ENCODE data around the gene CTNNBL1. TPM values are rescaled to one million over a fixed set of nuclear protein-coding genes. Genes with fewer than 3 reads are reported as not detected.

CTNNBL1 gene
- total RNA-seq, 1 donor from 2014 or later: 26.2 TPM

DNA sequence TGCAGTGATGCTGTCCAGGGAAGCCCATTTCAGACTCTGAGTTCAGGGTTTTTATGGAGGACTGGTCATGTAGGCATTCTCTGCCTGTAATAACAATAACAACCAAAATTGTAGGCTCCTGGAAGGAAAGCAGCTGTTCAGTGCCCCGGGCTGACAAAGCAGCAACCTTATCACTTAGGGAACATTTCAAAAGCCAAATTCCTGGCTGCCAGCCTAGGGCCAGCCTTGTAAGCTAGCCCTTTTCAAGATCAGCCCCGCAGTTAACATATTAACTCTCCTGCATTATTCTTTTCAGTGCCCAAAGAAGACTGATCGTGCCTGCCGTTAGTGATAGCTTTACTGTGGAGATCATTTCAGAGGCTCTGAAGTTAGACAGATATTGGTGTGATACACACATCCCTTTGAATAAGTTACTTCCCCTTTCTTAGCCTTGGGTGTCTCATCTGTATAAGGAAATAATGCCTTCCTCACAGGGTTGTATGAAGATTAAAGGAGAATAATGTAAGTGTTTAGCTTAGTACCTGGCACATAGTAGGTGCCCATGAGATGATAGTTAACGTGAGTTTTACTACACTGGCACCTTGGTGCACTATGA, 44.1 kb downstream of the CTNNBL1 start:
- no peak for DNase-seq (ENCODE audit: low spot score)

DNA sequence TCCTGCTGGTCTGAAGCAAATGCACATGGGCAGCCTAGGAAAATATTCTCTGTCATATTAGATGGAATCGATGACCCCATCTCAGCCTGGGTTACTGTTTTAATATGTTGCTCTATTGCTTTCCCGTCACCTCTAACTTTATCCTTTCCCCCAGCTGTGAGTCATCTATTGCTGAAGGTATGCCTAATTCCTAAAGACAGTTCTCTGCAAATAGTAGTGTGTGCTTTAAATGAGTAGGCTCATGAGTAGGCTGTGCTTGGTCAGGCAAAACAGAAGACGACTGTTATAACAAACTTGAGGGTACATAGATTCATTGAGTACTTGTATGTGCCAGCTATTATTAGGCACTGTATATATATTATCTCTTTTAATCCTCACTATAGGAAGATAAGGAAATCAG, 47.2 kb downstream of the CTNNBL1 start:
- DNase-seq (ENCODE audit: low spot score): no peak

GRCh38 chr20:37741570-37741969, 47.7 kb downstream of the CTNNBL1 start:
- DNase-seq (ENCODE audit: low spot score): no peak

- no peak for DNase-seq (ENCODE audit: low spot score)
Measured at GRCh38 chr20:37742131-37742530, 48.3 kb downstream of the CTNNBL1 start.

GRCh38 chr20:37744347-37744746, 50.5 kb downstream of the CTNNBL1 start:
- DNase-seq (ENCODE audit: low spot score): no peak

DNA sequence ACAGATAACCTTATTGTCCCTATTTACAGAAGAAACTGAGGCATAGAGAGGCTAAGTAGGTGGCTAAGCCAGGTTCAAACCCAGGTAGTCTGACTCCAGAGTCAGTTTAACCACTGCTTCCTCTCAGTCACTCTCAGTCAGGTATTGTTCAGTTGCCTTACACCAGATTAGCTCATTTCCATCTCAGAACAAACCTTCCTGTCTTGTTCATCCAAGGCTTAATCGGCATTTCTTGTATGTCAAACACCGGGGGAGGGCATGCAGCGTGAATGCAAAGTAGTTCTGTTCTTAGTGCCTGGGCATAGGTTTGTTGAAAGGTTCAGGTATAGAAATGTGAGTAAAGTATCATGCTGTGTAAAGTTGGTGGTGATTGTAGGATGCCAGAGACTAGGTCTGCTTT, 51.7 kb downstream of the CTNNBL1 start:
- no peak for DNase-seq (ENCODE audit: low spot score)

DNA sequence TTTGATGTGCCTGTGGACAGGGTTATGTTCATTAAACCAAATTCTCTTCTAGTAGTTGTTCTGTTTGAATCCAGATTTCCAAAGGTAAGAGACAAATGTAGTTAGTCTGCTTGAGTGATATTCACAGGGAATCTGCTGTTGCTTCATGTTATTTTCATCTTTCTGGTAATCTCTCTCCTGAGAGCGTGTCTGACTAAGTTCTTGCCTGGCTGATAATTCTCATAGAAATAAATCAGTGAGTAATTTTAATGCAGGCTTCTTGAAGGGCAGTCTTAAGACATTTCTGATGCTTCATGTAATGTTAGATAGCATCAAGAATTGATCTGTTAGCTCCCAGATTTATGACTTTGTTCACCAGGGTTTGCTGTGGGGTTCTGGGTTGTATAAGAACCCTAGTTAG, 54.2 kb downstream of the CTNNBL1 start:
- no peak for DNase-seq (ENCODE audit: low spot score)

- DNase-seq (ENCODE audit: low spot score): no peak
Measured at GRCh38 chr20:37749218-37749617, 55.4 kb downstream of the CTNNBL1 start.

GRCh38 chr20:37749620-37750403, 56.0 kb downstream of the CTNNBL1 start:
- DNase-seq (ENCODE audit: low spot score): no peak

GRCh38 chr20:37755665-37756064, 61.8 kb downstream of the CTNNBL1 start:
- no peak for DNase-seq (ENCODE audit: low spot score)

DNA sequence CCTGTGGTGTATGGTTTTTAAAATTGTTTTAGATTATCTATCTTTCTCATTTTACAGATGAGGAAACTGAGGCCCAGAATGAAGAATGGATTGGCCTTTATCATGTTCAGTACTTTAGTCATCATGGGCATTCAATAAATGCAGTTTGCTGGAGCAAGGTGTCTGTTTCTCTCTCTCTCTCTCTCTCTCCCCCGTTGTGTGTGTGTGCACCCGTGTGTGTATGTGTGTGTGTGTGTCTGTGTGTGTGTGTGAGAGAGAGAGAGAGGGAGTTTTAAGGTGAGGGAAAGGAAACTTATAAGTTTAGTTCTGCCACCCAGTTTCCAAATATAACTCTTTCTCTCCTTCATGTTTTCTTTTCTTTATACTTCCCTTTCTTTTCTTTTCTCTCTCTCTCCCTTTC, 62.4 kb downstream of the CTNNBL1 start:
- no peak for DNase-seq (ENCODE audit: low spot score)

- no peak for DNase-seq (ENCODE audit: low spot score)
Measured at GRCh38 chr20:37757550-37757949, 63.7 kb downstream of the CTNNBL1 start.

- DNase-seq (ENCODE audit: low spot score): no peak
Measured at GRCh38 chr20:37758332-37758731, 64.5 kb downstream of the CTNNBL1 start.

GRCh38 chr20:37759052-37759553, 65.3 kb downstream of the CTNNBL1 start:
- DNase-seq (ENCODE audit: low spot score): no peak

DNA sequence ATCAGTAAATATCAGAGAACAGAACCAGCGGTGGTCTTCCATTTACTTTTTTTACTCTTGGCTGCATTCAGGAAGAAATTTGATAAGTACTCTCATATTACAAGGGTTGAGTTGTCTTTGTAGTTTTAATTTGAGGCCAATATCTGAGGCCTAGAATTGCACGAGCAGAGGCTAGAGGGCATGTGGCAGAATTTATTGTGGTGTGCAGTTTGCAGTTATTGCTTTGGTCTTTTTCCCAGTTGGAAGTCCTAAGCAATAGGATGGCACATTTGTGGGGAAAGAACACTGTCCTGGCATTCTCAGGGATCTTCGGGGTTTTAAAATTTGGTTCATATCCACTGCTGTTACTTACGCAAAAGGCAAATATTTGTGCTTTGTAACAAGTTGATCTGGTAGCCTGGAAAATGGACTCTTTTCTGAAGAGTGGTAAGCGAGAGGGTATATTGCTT, 66.0 kb downstream of the CTNNBL1 start:
- DNase-seq (ENCODE audit: low spot score): no peak

- no peak for DNase-seq (ENCODE audit: low spot score)
Measured at GRCh38 chr20:37760322-37760721, 66.5 kb downstream of the CTNNBL1 start.

DNA sequence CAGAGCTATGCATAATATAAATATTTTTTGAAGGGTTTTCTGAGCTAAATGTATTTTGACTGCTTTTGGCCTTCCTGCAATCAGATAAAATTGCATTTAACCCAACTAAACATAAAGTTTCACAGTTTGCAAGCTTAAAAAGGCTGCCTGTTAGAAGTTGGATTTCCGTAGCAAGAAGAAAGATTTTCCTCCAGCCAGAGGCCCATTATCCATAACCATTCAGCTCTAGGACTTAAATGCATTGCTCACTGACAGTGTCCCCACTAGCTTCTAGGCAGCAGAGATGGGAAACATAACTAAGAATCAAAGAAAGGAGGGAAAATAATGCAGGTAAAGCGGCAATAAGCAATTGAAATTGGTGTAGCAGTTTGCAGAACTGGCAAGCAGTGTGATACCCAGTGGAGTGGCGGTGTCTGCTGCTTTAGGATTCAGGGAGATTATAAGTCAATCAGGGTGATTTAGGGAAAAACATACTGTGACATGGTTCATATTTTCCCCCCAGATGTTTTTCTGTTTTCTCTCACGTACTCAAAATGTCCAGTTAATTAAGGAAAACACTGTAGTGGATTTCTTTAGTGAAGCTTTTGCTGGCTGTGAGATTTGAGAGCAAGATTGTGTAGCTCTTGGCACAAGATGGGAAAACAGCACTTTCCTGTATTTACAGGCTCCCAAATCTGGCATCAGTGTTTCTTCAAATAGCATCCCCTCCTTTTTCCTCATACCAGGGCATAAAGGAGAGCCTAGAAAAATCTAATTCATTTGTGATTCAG, 69.1 kb downstream of the CTNNBL1 start:
- DNase-seq (ENCODE audit: low spot score): no peak

DNA sequence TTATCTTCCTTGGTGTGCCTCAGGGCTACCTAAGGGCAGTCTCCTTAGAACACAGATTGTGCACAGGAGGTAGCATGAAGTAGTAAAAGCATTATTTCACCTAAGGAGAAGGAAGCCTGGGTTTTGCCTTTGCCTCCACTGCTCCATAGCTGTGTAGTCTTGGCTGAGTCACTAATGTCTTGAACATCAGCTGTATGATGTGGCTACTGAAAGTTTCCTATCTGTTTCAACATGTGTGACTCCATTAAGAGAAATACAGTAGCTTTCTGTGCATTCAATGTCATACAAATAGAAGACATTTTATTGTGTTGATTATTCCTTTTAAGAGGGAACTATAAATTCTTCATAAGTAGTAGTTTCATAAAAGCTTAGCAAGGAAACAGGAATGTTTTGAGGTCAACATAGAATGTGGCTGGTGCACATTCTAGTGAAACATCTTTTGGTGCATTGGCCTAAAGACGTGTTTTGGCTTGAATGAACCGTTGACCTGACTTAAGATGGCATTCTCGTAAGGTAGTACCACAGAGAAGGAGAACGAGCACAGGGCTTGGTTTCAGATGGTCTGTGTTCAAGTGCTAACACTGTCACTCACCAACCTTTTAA, 70.6 kb downstream of the CTNNBL1 start:
- DNase-seq (ENCODE audit: low spot score): no peak

GRCh38 chr20:37770908-37771307, 77.1 kb downstream of the CTNNBL1 start:
- no peak for DNase-seq (ENCODE audit: low spot score)

DNA sequence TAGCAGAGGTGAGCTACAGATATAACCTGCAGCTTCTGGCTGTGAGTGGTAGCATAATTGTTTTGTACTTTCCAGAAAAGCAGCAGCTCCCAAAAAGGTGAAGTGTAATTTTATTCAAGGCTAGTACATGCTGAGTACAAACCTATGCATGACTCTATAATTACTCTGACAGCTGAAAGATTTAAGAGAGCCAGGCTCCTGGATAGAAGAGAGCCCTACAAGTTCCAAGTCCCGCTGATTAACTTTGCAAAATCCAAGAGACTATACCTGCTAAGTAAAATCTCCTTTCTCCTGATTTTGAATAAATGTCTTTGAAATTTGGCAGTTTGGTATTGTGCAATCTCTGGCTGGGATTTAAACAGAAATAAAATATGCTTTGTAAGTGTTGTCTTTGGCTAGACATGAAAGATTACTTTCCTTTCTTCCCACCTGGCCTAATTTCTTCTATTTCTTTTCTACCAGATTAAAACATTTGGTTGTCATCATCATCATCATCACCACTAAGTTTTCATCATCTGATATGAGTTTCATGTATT, 79.5 kb downstream of the CTNNBL1 start:
- no peak for DNase-seq (ENCODE audit: low spot score)

- no peak for DNase-seq (ENCODE audit: low spot score)
Measured at GRCh38 chr20:37774156-37774555, 80.3 kb downstream of the CTNNBL1 start.

DNA sequence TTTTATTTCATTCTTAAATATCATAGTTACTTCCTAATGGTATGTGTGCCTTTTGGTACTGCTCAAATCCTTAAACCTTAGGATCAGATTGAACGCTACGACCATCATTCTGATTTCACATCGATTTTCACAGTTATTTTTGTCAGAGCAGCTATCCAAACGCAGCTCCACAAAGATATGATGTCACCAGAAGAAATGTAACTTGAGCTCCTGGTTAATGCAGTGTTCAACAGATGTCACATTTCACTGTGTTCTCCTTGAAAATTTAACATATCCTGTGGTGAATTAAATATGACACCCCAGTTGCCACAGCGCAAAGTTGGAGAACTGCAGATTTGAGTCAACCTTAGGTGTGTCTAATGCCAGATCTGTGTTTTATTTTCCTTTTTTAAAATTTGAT, 81.4 kb downstream of the CTNNBL1 start:
- DNase-seq (ENCODE audit: low spot score): no peak

Measured in umbilical cord (tissue), 2 donors.